HL-60 (cell line): ENCODE results near the gene TTC22.

ENCODE experiments used
- DNase-seq, 2 experiments: peaks; one replicate each; pipeline ENCODE4 v3.0.0-alpha.2; 2010 to 2020; ENCODE audit warnings: low read depth in 1 of 2, low spot score in 1 of 2
- H3K27ac ChIP-seq: fragments of 250-450 bp; sonication (Bioruptor Pico); replicated peaks from 2 replicates; pipeline ENCODE4 v1.5.1; 2020; ENCODE audit warnings: mild to moderate bottlenecking, moderate library complexity
- H3K27me3 ChIP-seq: fragments of 250-450 bp; sonication (Bioruptor Pico); 2 replicates; pipeline ENCODE4 v1.5.1; 2021; ENCODE audit warnings: mild to moderate bottlenecking, moderate library complexity; ENCODE audit not compliant: insufficient read depth, poor library complexity, severe bottlenecking
- H3K4me3 ChIP-seq: replicated peaks from 2 replicates; pipeline ENCODE4 v1.5.1; 2011; ENCODE audit warnings: mild to moderate bottlenecking, control low read depth, low read length; ENCODE audit not compliant: insufficient read depth
- GABPA ChIP-seq: IDR thresholded peaks from 2 replicates; pipeline ENCODE4 v1.6.1; 2012; ENCODE audit warnings: low read depth
- POLR2AphosphoS5 ChIP-seq: IDR thresholded peaks from 2 replicates; pipeline ENCODE4 v1.6.1; 2012; ENCODE audit warnings: low read depth
- SPI1 ChIP-seq: IDR thresholded peaks from 2 replicates; pipeline ENCODE4 v1.6.1; 2012; ENCODE audit warnings: low read depth, mild to moderate bottlenecking, borderline replicate concordance
- TF ChIP-seq, protein P1 (sequence below): IDR thresholded peaks from 2 replicates; pipeline ENCODE4 v1.6.1; 2012; ENCODE audit warnings: low read depth; ENCODE audit not compliant: insufficient replicate concordance
- TF ChIP-seq, protein P2 (sequence below): IDR thresholded peaks from one replicate; pipeline ENCODE4 v1.5.1; 2011; ENCODE audit warnings: low read length, control low read depth, inconsistent platforms; ENCODE audit not compliant: insufficient read depth

Gene TTC22

DNA sequence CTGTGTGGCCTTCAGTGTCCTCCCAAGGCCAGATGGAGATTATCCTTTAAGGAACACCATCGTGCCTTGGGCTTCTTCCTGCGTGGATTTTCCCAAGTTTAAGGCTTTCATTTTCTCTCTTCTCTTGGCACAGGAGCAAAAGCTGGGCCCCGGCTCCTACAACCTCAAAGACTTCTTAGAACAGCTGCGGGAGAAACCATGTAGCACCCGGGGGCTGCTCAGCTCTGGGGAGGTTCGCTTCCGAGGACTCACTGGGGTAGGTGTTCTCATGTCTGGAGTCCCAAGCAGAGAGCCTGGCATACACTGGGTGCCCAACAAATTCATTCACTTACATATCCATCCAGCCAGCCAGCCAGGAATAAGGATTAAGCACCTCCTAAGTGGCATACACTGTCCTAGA, 6.6 kb upstream of the TTC22 start:
- TF ChIP-seq SPI1: no peak
- no peak for TF ChIP-seq POLR2AphosphoS5
- TF ChIP-seq, protein P1, sequence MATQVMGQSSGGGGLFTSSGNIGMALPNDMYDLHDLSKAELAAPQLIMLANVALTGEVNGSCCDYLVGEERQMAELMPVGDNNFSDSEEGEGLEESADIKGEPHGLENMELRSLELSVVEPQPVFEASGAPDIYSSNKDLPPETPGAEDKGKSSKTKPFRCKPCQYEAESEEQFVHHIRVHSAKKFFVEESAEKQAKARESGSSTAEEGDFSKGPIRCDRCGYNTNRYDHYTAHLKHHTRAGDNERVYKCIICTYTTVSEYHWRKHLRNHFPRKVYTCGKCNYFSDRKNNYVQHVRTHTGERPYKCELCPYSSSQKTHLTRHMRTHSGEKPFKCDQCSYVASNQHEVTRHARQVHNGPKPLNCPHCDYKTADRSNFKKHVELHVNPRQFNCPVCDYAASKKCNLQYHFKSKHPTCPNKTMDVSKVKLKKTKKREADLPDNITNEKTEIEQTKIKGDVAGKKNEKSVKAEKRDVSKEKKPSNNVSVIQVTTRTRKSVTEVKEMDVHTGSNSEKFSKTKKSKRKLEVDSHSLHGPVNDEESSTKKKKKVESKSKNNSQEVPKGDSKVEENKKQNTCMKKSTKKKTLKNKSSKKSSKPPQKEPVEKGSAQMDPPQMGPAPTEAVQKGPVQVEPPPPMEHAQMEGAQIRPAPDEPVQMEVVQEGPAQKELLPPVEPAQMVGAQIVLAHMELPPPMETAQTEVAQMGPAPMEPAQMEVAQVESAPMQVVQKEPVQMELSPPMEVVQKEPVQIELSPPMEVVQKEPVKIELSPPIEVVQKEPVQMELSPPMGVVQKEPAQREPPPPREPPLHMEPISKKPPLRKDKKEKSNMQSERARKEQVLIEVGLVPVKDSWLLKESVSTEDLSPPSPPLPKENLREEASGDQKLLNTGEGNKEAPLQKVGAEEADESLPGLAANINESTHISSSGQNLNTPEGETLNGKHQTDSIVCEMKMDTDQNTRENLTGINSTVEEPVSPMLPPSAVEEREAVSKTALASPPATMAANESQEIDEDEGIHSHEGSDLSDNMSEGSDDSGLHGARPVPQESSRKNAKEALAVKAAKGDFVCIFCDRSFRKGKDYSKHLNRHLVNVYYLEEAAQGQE: no peak
- TF ChIP-seq GABPA: no peak
- TF ChIP-seq, protein P2, sequence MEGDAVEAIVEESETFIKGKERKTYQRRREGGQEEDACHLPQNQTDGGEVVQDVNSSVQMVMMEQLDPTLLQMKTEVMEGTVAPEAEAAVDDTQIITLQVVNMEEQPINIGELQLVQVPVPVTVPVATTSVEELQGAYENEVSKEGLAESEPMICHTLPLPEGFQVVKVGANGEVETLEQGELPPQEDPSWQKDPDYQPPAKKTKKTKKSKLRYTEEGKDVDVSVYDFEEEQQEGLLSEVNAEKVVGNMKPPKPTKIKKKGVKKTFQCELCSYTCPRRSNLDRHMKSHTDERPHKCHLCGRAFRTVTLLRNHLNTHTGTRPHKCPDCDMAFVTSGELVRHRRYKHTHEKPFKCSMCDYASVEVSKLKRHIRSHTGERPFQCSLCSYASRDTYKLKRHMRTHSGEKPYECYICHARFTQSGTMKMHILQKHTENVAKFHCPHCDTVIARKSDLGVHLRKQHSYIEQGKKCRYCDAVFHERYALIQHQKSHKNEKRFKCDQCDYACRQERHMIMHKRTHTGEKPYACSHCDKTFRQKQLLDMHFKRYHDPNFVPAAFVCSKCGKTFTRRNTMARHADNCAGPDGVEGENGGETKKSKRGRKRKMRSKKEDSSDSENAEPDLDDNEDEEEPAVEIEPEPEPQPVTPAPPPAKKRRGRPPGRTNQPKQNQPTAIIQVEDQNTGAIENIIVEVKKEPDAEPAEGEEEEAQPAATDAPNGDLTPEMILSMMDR: no peak
- no peak overlapping the region for H3K4me3 ChIP-seq
- H3K27me3 ChIP-seq: no peaks in the 10 kb centered on the region
- H3K27ac ChIP-seq: no peak overlapping the region
- no peak for DNase-seq

DNA sequence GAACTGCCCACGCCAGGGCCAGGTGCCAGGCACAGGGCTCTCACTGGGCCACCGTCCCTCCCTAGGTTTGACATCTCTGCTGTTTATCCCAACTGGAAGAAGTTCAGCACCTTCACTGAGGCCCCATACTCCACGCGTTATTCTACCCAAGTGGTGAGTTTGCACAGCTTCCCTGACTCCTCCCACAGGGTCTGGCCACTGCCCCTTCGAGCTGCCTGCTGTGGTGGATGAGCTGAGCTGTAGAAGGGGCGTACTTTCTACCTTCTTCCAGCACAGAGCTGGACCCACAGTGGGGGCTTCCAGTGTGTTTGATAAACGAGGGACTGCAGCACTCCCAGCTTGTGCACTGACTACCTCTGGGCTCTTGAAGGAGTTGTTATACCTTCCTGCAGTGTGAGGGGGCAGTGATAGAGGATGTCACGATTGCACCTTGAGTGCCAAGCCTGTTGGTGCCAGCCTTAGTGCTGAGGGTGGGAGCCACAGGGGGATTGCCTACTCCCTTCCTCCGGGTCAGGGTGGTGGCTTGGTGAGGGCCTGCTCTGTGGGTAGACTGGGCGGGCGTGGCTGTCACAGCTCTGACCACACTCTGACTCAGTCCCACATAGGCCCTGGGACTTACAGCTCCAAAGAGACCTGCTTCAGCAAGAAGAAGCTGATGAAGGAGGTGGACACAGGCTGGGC, 5.9 kb upstream of the TTC22 start:
- Histone ChIP-seq H3K27me3 (no peaks in the 10 kb centered on the region), H3K27ac (no peak overlapping the region), H3K4me3 (no peak overlapping the region)
- TF ChIP-seq, protein P1: no peak
- TF ChIP-seq, protein P2: no peak
- no peak for TF ChIP-seq GABPA
- no peak for TF ChIP-seq POLR2AphosphoS5
- no peak for TF ChIP-seq SPI1
- DNase-seq: no peak

DNA sequence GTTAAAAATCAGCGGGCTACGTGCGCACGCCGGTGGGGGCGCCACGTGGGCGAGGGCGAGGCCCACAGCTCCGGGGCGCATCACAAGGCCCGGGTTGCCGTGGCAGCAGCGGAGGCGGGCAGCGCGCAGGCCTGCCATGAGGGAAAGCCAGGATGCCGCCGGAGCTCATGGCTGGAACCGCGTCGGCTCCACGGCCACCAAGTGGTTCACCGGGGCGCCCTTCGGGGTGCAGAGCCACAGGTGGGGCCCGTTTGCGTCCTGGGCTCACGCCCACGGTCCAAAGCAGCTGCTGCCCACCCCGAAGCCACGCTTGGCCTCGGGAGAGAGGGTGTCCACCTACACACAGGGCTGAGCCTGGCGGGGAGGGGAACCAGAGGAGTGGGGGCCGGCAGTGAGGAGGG, 4.9 kb upstream of the TTC22 start:
- no peak for DNase-seq
- Histone ChIP-seq H3K27me3 (no peaks in the 10 kb centered on the region), H3K27ac (no peak overlapping the region), H3K4me3 (no peak overlapping the region)
- TF ChIP-seq SPI1 (no peak), GABPA (no peak), POLR2AphosphoS5 (no peak)
- TF ChIP-seq, protein P1: no peak
- TF ChIP-seq, protein P2: no peak
